Activated T-cell treated with anti-CD3 and anti-CD28 coated beads, Interleukin-2, amount 50 U/mL, for 72 hours (primary cell): ENCODE measurements around the gene ATP2B2. TPM values are rescaled to one million over a fixed set of nuclear protein-coding genes. Genes with fewer than 3 reads are reported as not detected.

Experiments
- ATAC-seq, 2 donors: fragments of 150-1000 bp; cut with Tn5 transposase; replicated peaks in 1 of 2; 2 replicates each; pipeline ENCODE4 v1.10.0; 2021; ENCODE audit warnings: moderate library complexity in 2 of 2, mild to moderate bottlenecking in 1 of 2
- DNase-seq, 2 donors: peaks; one replicate each; pipeline ENCODE4 v3.0.0; 2021 to 2022; ENCODE audit warnings: mixed read lengths in 1 of 2
- H3K27ac Mint-ChIP-seq: one replicate; pipeline ENCODE4 v1.8.0; 2022; ENCODE audit warnings: mild to moderate bottlenecking, moderate library complexity, mixed read lengths
- H3K27me3 Mint-ChIP-seq: one replicate; pipeline ENCODE4 v1.8.0; 2022; ENCODE audit warnings: low read depth, mixed read lengths
- H3K36me3 Mint-ChIP-seq, 2 donors: one replicate each; pipeline ENCODE4 v1.8.0; 2022; ENCODE audit warnings: mixed read lengths in 2 of 2, mild to moderate bottlenecking in 1 of 2; ENCODE audit not compliant: insufficient read depth in 2 of 2
- H3K4me1 Mint-ChIP-seq: one replicate; pipeline ENCODE4 v1.8.0; 2022; ENCODE audit warnings: low read depth, mixed read lengths
- H3K4me3 Mint-ChIP-seq, 2 donors: one replicate each; pipeline ENCODE4 v1.8.0; 2022; ENCODE audit warnings: mild to moderate bottlenecking in 2 of 2, mixed read lengths in 2 of 2, moderate library complexity in 2 of 2
- H3K9me3 Mint-ChIP-seq, 2 donors: one replicate each; pipeline ENCODE4 v1.8.0; 2022; ENCODE audit warnings: mixed read lengths in 2 of 2
- total RNA-seq, 2 donors: library from RNA; stranded (reverse); gene quantifications; one replicate each; pipeline ENCODE4 v1.2.3, GENCODE V29; 2022

Gene ATP2B2
- total RNA-seq, 2 donors from 2014 or later: not detected

DNA sequence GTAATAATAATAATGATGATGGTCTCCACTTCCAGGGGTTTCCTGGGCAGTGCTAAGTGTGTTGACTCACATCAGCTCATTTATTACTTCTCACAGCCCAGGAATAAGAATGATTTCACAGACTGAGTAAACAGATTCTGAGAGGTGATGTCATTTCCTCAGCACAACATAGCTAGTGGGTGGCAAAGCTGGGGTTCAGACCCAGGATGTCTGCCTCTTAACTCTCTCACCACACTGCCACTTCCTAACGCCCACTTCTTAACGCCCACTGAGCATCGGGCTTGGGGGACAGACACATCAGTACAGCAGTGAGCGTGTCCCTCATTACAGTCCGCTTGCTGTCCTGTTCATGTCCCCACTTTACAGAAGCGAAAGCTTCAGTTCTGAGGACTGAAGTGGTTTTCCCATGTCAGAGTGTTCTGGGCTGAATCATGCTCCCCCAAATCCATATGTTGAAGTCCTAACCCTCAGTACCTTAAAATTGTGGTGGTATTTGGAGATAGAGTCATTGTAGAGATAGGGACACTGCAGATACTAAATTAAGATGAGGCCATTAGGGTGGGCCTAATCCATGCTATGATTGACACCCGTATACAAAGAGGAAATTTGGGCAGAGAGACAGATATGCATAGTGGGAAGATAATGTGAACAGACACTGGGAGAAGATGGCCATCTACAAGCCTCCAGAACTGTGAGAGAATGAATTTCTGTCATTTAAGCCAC is 68.0 kb downstream of the ATP2B2 start:
- H3K27ac Mint-ChIP-seq: peak overlapping the region; percentile 16
- H3K27me3 Mint-ChIP-seq: no peaks in the 10 kb centered on the region
- DNase-seq: peak; percentile 77 to 83
- no peaks in the 10 kb centered on the region for H3K9me3 Mint-ChIP-seq
- no peaks in the 10 kb centered on the region for H3K36me3 Mint-ChIP-seq
- ATAC-seq: peak; percentile 95 to 96
- H3K4me3 Mint-ChIP-seq: peak overlapping the region; percentile 11 to 27
- peaks cover 33% of the 10 kb centered on the region for H3K4me1 Mint-ChIP-seq

DNA sequence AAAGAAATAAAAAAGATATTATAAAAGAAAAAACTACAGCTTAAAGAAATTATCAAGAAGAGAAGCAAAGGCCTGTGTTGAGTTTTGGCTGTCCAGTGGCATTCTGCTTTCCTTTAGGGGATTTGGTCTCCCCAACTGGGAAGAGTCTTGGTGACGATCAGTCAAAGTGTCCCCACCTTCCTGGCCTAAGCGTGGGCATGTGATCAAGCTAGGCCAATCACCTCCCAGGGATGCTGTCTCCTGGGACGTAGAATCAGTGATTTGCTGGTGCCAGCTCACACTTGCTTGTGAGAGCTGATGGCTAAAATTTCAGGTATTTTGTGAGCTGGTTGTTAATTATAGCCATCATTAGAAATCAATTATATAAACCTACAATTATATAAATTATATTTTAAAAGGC is 69.5 kb downstream of the ATP2B2 start:
- no peak overlapping the region for H3K4me3 Mint-ChIP-seq
- H3K36me3 Mint-ChIP-seq: no peaks in the 10 kb centered on the region
- ATAC-seq (no peak), DNase-seq (no peak)
- H3K27me3 Mint-ChIP-seq: no peaks in the 10 kb centered on the region
- H3K9me3 Mint-ChIP-seq: no peaks in the 10 kb centered on the region
- peaks cover 33% of the 10 kb centered on the region for H3K4me1 Mint-ChIP-seq
- H3K27ac Mint-ChIP-seq: no peak overlapping the region

- Mint-ChIP-seq H3K4me3 (no peak overlapping the region), H3K36me3 (no peaks in the 10 kb centered on the region), H3K27me3 (no peaks in the 10 kb centered on the region), H3K4me1 (peaks cover 33% of the 10 kb centered on the region), H3K9me3 (no peaks in the 10 kb centered on the region), H3K27ac (no peak overlapping the region)
- DNase-seq: no peak
- ATAC-seq: no peak
Measured at GRCh38 chr3:10434938-10435336, 70.4 kb downstream of the ATP2B2 start.

GRCh38 chr3:10434144-10434937 is 71.0 kb downstream of the ATP2B2 start:
- no peak for ATAC-seq
- peak overlapping the region; percentile 43 for H3K27ac Mint-ChIP-seq
- no peaks in the 10 kb centered on the region for H3K36me3 Mint-ChIP-seq
- H3K4me3 Mint-ChIP-seq: no peak overlapping the region
- no peak for DNase-seq
- peaks cover 37% of the 10 kb centered on the region for H3K4me1 Mint-ChIP-seq
- no peaks in the 10 kb centered on the region for H3K9me3 Mint-ChIP-seq
- H3K27me3 Mint-ChIP-seq: no peaks in the 10 kb centered on the region

GRCh38 chr3:10432931-10433330 is 72.5 kb downstream of the ATP2B2 start:
- no peaks in the 10 kb centered on the region for H3K9me3 Mint-ChIP-seq
- no peaks in the 10 kb centered on the region for H3K27me3 Mint-ChIP-seq

GRCh38 chr3:10432156-10432845 is 73.1 kb downstream of the ATP2B2 start:
- Mint-ChIP-seq H3K36me3 (no peaks in the 10 kb centered on the region), H3K9me3 (no peaks in the 10 kb centered on the region), H3K4me3 (no peak overlapping the region), H3K27ac (no peak overlapping the region), H3K4me1 (peaks cover 30% of the 10 kb centered on the region), H3K27me3 (no peaks in the 10 kb centered on the region)
- DNase-seq (no peak), ATAC-seq (no peak)

More at GRCh38 chr3:10432931-10433330, 72.5 kb downstream of the ATP2B2 start:
- Mint-ChIP-seq H3K4me1 (peaks cover 36% of the 10 kb centered on the region), H3K4me3 (no peak overlapping the region), H3K27ac (no peak overlapping the region), H3K36me3 (no peaks in the 10 kb centered on the region)
- DNase-seq (no peak), ATAC-seq (no peak)

- H3K4me3 Mint-ChIP-seq: no peak overlapping the region
- H3K9me3 Mint-ChIP-seq: no peaks in the 10 kb centered on the region
- H3K27me3 Mint-ChIP-seq: no peaks in the 10 kb centered on the region
- H3K4me1 Mint-ChIP-seq: peaks cover 18% of the 10 kb centered on the region
- H3K36me3 Mint-ChIP-seq: no peaks in the 10 kb centered on the region
- no peak overlapping the region for H3K27ac Mint-ChIP-seq
- ATAC-seq (no peak), DNase-seq (no peak)
Measured at GRCh38 chr3:10430805-10431204, 74.6 kb downstream of the ATP2B2 start.

DNA sequence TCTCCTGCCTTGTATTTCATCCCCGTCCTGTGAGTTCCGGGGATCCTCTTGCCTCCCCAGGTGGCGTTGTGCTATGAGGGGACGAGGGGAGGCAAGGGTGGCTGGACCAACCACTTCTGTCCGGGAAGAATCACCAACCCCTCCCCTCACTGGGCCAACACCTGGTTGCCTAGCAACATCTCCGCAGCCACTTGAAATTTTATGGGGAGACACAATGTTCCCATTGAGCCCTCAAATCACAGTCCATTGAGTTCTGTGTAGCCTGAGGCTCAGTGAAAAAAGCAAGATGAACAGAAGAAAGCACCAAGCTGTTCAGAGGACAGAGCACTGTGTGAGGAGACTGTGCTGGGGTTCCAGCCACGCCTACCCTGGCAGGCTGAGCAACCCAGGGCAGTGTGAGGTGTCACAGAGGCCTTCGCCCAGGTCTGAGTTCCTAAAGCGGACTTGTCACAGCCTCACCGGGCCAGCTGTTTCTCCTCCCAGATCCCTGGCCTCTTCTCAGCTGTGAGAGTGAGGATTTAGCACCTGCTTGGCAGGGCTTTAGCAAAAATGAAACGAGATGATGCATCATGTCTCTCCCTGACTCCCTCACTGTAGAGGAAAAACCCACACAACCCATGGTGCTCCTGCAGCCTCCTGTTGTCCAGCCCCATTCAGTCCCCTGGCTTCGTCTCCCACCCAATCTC is 76.8 kb downstream of the ATP2B2 start:
- Mint-ChIP-seq H3K27me3 (no peaks in the 10 kb centered on the region), H3K9me3 (no peaks in the 10 kb centered on the region), H3K4me3 (no peak overlapping the region), H3K27ac (no peak overlapping the region), H3K36me3 (no peaks in the 10 kb centered on the region), H3K4me1 (peaks cover 11% of the 10 kb centered on the region)
- DNase-seq (no peak), ATAC-seq (no peak)

DNA sequence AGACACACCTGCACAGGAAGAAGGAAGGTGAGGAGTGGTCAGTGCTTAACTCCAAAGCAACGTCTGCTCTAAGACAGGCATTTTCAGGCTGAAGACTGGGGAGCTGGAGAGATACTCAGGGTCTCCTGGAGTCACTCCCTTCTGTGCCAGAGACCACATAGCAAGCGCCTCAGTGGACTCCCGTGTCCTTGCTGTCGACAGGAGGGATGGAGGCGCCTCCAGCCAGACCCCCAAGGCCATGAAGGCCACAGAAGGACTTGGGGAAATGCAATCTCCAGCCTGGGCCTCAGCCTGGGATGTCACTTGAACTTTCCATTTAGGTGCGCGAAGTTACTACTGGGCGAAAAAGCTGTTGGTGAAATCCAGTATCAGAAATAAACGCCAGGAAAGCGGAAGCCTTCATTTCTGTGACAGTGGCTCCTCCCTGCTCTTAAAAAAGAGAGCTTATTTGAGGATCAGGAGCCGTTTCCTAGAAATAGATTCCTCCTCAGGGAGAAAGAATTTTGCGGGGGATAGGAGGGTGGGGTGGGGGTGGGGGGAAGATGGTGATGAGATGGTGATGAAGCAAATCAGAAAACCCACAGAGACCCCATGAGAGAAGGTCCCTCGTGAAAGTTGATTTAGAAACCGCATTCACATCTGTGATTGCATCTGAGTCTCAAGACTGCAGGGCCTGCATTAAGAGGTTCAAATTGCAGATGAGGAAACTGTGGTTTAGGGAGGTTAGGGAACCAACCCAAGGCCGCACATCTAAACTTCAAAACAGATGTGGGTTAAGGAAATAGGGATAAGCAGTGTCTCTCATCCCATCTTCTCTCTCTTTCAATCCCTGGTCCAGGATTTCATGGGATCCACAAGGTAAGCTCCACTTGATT is 78.8 kb downstream of the ATP2B2 start:
- Mint-ChIP-seq H3K4me3 (no peak overlapping the region), H3K27ac (no peak overlapping the region), H3K4me1 (peaks cover 11% of the 10 kb centered on the region), H3K27me3 (no peaks in the 10 kb centered on the region), H3K36me3 (no peaks in the 10 kb centered on the region), H3K9me3 (no peaks in the 10 kb centered on the region)
- DNase-seq (no peak), ATAC-seq (no peak)

DNA sequence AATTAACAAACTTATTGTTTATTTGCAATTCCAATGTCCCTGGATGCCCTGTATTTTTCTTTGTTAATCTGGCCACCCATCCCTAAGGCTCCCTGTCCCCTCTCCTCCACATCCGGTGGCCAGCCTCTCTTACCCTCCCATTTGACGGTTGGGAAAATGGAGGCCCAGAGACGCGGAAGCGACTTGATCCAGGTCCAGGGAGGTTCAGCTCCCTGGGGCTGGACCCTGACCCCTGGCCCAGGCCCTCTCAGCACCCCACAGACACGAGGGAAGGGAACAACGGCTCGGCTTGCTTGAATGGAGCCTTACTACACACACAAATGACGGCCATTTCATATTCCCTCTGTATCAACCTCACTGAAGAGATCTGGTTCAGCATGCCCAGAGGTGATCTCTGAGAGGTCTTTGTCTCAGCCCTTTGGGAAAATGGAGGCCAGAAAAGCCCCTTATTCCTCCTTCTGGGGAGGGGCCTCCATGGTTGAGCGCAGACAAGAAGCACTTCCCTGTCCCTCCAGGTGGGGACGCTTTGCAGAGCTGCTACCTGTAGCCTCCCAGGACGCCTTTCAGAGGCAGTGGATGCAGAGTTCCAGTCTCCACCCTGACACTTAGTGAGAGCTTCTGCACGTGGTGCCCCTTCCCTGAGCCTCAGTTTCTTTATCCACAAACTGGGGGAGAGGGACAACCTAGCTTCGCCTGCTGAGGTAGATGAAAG is 82.1 kb downstream of the ATP2B2 start:
- DNase-seq (no peak), ATAC-seq (no peak)
- Mint-ChIP-seq H3K9me3 (no peaks in the 10 kb centered on the region), H3K36me3 (no peaks in the 10 kb centered on the region), H3K4me3 (no peak overlapping the region), H3K27me3 (no peaks in the 10 kb centered on the region), H3K4me1 (peaks cover 11% of the 10 kb centered on the region), H3K27ac (no peak overlapping the region)

DNA sequence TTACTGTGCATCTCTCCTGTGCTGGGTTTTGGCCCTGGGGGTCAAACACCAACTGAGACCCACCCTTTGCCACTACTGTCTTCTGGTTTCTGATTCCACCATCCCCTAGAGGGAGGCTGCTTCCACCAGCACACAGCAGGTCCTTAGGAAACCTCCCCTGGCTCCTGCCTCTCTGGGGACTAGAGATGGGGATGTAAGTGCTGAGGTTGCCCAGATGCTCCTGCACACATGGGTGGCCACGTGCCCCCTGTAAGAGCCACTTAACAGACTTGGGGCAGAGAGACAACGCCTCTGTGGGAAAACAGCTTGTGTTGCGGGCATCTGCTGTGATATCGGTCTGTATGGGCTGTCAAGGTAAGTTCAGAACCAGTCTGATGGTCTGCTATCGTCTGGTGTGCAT is 83.4 kb downstream of the ATP2B2 start:
- Mint-ChIP-seq H3K4me3 (no peak overlapping the region), H3K27me3 (no peaks in the 10 kb centered on the region), H3K4me1 (peaks cover 11% of the 10 kb centered on the region), H3K9me3 (no peaks in the 10 kb centered on the region), H3K36me3 (no peaks in the 10 kb centered on the region), H3K27ac (no peak overlapping the region)
- DNase-seq (no peak), ATAC-seq (no peak)
